GM19463 (cell line): ENCODE data around the gene LRRC26.

Experiments
- ATAC-seq: cut with Tn5 transposase; IDR thresholded peaks from one replicate; pipeline ENCODE4 v1.9.1; 2021; ENCODE audit warnings: mild to moderate bottlenecking, moderate library complexity; ENCODE audit not compliant: unreplicated experiment

LRRC26 gene

GRCh38 chr9:137184881-137185660 lies 15.2 kb upstream of the LRRC26 start:
- no peak for ATAC-seq

GRCh38 chr9:137183980-137184595 lies 14.2 kb upstream of the LRRC26 start:
- no peak for ATAC-seq

- no peak for ATAC-seq
Measured at GRCh38 chr9:137182836-137183235, 13.0 kb upstream of the LRRC26 start.

GRCh38 chr9:137181680-137182079 lies 11.8 kb upstream of the LRRC26 start:
- no peak for ATAC-seq

GRCh38 chr9:137180491-137180890 lies 10.6 kb upstream of the LRRC26 start:
- no peak for ATAC-seq

- ATAC-seq: no peak
Measured at GRCh38 chr9:137179761-137180160, 9.9 kb upstream of the LRRC26 start.

GRCh38 chr9:137178939-137179630 lies 9.2 kb upstream of the LRRC26 start:
- no peak for ATAC-seq

- no peak for ATAC-seq
Measured at GRCh38 chr9:137178201-137178938, 8.5 kb upstream of the LRRC26 start.

GRCh38 chr9:137176302-137177182 lies 6.7 kb upstream of the LRRC26 start:
- no peak for ATAC-seq

- ATAC-seq: no peak
Measured at GRCh38 chr9:137175345-137175961, 5.6 kb upstream of the LRRC26 start.

- ATAC-seq: no peak
Measured at GRCh38 chr9:137174722-137175293, 5.0 kb upstream of the LRRC26 start.

GRCh38 chr9:137173796-137174664 lies 4.2 kb upstream of the LRRC26 start:
- no peak for ATAC-seq

GRCh38 chr9:137172901-137173795 lies 3.3 kb upstream of the LRRC26 start:
- ATAC-seq: no peak

- ATAC-seq: no peak
Measured at GRCh38 chr9:137171149-137171900, 1.5 kb upstream of the LRRC26 start.

GRCh38 chr9:137170486-137171148 lies 766 bp upstream of the LRRC26 start:
- ATAC-seq: no peak
